H9 (cell line): Measurements from ENCODE around the gene FBXO42. TPM values are rescaled to one million over a fixed set of nuclear protein-coding genes. Genes with fewer than 3 reads are reported as not detected.
A peak's percentile ranks its signal among the peaks of the same experiment; 100 is the strongest.

Experiments used
- DNase-seq: peaks from one replicate; pipeline ENCODE4 v3.0.0-alpha.2; 2017
- H2AFZ ChIP-seq: one replicate; pipeline ENCODE4 v1.6.1; 2013; ENCODE audit warnings: mild to moderate bottlenecking, low read length, control low read depth, moderate library complexity
- H2AK5ac ChIP-seq: 2 replicates; pipeline ENCODE4 v1.6.1; 2013; ENCODE audit warnings: low read length, control low read depth, mixed read lengths; ENCODE audit not compliant: insufficient read length
- H2BK120ac ChIP-seq: one replicate; pipeline ENCODE4 v1.6.1; 2013; ENCODE audit warnings: low read depth, mild to moderate bottlenecking, low read length, control low read depth, inconsistent platforms; ENCODE audit not compliant: poor library complexity, severe bottlenecking
- H2BK12ac ChIP-seq: 2 replicates; pipeline ENCODE4 v1.6.1; 2013; ENCODE audit warnings: low read length, control low read depth, mixed read lengths, low read depth; ENCODE audit not compliant: insufficient read length
- H2BK15ac ChIP-seq: 2 replicates; pipeline ENCODE4 v1.6.1; 2013; ENCODE audit warnings: low read depth, low read length, control low read depth
- H2BK20ac ChIP-seq: one replicate; pipeline ENCODE4 v1.6.1; 2013; ENCODE audit warnings: low read depth, mild to moderate bottlenecking, low read length, control low read depth, inconsistent platforms; ENCODE audit not compliant: poor library complexity, severe bottlenecking
- H2BK5ac ChIP-seq: 2 replicates; pipeline ENCODE4 v1.6.1; 2013; ENCODE audit warnings: low read length, control low read depth, mixed read lengths; ENCODE audit not compliant: insufficient read length
- H3K14ac ChIP-seq: 2 replicates; pipeline ENCODE4 v1.6.1; 2013; ENCODE audit warnings: low read length, control low read depth; ENCODE audit not compliant: insufficient read depth
- H3K18ac ChIP-seq: 2 replicates; pipeline ENCODE4 v1.6.1; 2013; ENCODE audit warnings: low read depth, mild to moderate bottlenecking, mixed read lengths, low read length, control low read depth; ENCODE audit not compliant: insufficient read length
- H3K23ac ChIP-seq: 2 replicates; pipeline ENCODE4 v1.6.1; 2013; ENCODE audit warnings: low read length, control low read depth, mixed read lengths, low read depth; ENCODE audit not compliant: insufficient read length
- H3K23me2 ChIP-seq: 2 replicates; pipeline ENCODE4 v1.6.1; 2013; ENCODE audit warnings: low read depth, mild to moderate bottlenecking, mixed read lengths, low read length, control low read depth; ENCODE audit not compliant: insufficient read length, poor library complexity, severe bottlenecking
- H3K27ac ChIP-seq: 2 replicates; pipeline ENCODE4 v1.5.1; 2013; ENCODE audit warnings: low read length, control low read depth, mixed read lengths, low read depth; ENCODE audit not compliant: insufficient read length
- H3K27me3 ChIP-seq: 2 replicates; pipeline ENCODE4 v1.6.1; 2013; ENCODE audit warnings: low read length, control low read depth, inconsistent platforms; ENCODE audit not compliant: insufficient read depth
- H3K4ac ChIP-seq: 2 replicates; pipeline ENCODE4 v1.6.1; 2013; ENCODE audit warnings: low read depth, mild to moderate bottlenecking, control low read depth, inconsistent platforms, low read length, moderate library complexity
- H3K4me1 ChIP-seq: 2 replicates; pipeline ENCODE4 v1.6.1; 2013; ENCODE audit warnings: low read length, control low read depth, inconsistent platforms; ENCODE audit not compliant: insufficient read depth
- H3K4me2 ChIP-seq: 2 replicates; pipeline ENCODE4 v1.6.1; 2013; ENCODE audit warnings: low read length, control low read depth, mixed read lengths; ENCODE audit not compliant: insufficient read length, insufficient read depth
- H3K56ac ChIP-seq: 2 replicates; pipeline ENCODE4 v1.6.1; 2013; ENCODE audit warnings: low read depth, mild to moderate bottlenecking, mixed read lengths, low read length, control low read depth; ENCODE audit not compliant: insufficient read length
- H3K79me1 ChIP-seq: 2 replicates; pipeline ENCODE4 v1.6.1; 2013; ENCODE audit warnings: low read depth, mild to moderate bottlenecking, moderate library complexity, low read length, control low read depth, inconsistent platforms; ENCODE audit not compliant: insufficient read depth, poor library complexity, severe bottlenecking
- H3K79me2 ChIP-seq: 2 replicates; pipeline ENCODE4 v1.6.1; 2013; ENCODE audit warnings: low read length, control low read depth, inconsistent platforms; ENCODE audit not compliant: insufficient read depth
- H3K9ac ChIP-seq: 2 replicates; pipeline ENCODE4 v1.6.1; 2013; ENCODE audit warnings: low read length, control low read depth, mixed read lengths; ENCODE audit not compliant: insufficient read length; ENCODE audit errors: extremely low read depth
- H3K9me3 ChIP-seq: one replicate; pipeline ENCODE4 v1.6.1; 2013; ENCODE audit warnings: low read depth, low read length, inconsistent platforms; ENCODE audit not compliant: control insufficient read depth
- H3T11ph ChIP-seq: one replicate; pipeline ENCODE4 v1.6.1; 2013; ENCODE audit warnings: mild to moderate bottlenecking, low read length, control low read depth, inconsistent platforms
- H4K20me1 ChIP-seq: one replicate; pipeline ENCODE4 v1.6.1; 2013; ENCODE audit not compliant: control insufficient read depth, insufficient read length, insufficient read depth
- H4K5ac ChIP-seq: 2 replicates; pipeline ENCODE4 v1.6.1; 2013; ENCODE audit warnings: low read depth, mild to moderate bottlenecking, mixed read lengths, low read length, control low read depth; ENCODE audit not compliant: insufficient read length
- H4K8ac ChIP-seq: replicated peaks from 2 replicates; pipeline ENCODE4 v1.6.1; 2013; ENCODE audit warnings: low read length, control low read depth, mixed read lengths, low read depth; ENCODE audit not compliant: insufficient read length
- H4K91ac ChIP-seq: 2 replicates; pipeline ENCODE4 v1.6.1; 2013; ENCODE audit warnings: low read depth, mild to moderate bottlenecking, moderate library complexity, mixed read lengths, low read length, control low read depth; ENCODE audit not compliant: insufficient read length
- H3K27ac Mint-ChIP-seq, 3 experiments: 2 replicates in 2 of 3; 3 replicates in 1 of 3; pipeline ENCODE4 v1.8.0; 2020 to 2021; ENCODE audit warnings: mixed read lengths in 3 of 3, mild to moderate bottlenecking in 1 of 3, moderate library complexity in 1 of 3
- H3K27me3 Mint-ChIP-seq: 2 replicates; pipeline ENCODE4 v1.8.0; 2021; ENCODE audit warnings: low read depth, mild to moderate bottlenecking, moderate library complexity, mixed read lengths
- H3K36me3 Mint-ChIP-seq, 3 experiments: 2 replicates in 2 of 3; 3 replicates in 1 of 3; pipeline ENCODE4 v1.8.0; 2020 to 2021; ENCODE audit warnings: low read depth in 3 of 3, mixed read lengths in 3 of 3; ENCODE audit not compliant: insufficient read depth in 1 of 3
- H3K4me1 Mint-ChIP-seq, 2 experiments: 2 replicates each; pipeline ENCODE4 v1.8.0; 2020; ENCODE audit warnings: mixed read lengths in 2 of 2
- H3K4me3 Mint-ChIP-seq, 2 experiments: 2 replicates in 1 of 2; 3 replicates in 1 of 2; pipeline ENCODE4 v1.8.0; 2020 to 2021; ENCODE audit warnings: mild to moderate bottlenecking in 2 of 2, mixed read lengths in 2 of 2, moderate library complexity in 1 of 2
- H3K9me3 Mint-ChIP-seq, 2 experiments: 2 replicates in 1 of 2; 3 replicates in 1 of 2; pipeline ENCODE4 v1.8.0; 2020; ENCODE audit warnings: mild to moderate bottlenecking in 2 of 2, mixed read lengths in 2 of 2, moderate library complexity in 1 of 2
- CTCF ChIP-seq: fragments of 200-600 bp; sonication (generic); conservative IDR thresholded peaks from 3 replicates; pipeline ENCODE4 v1.8.0; 2021; ENCODE audit warnings: antibody characterized with exemption, mild to moderate bottlenecking
- WGBS: extraction: QIAGEN DNeasy Blood & Tissue Kit; methylation state at CpG from one replicate; pipeline ENCODE4 v1.1.7; 2013; ENCODE audit warnings: missing lambda C conversion rate, low lambda C conversion rate, mixed read lengths; ENCODE audit not compliant: insufficient read length; ENCODE audit errors: extremely low coverage; 5-methylcytosine and 5-hydroxymethylcytosine counted together
- total RNA-seq: library from RNA; stranded (reverse); gene quantifications from 2 replicates; pipeline ENCODE4 v1.2.1, GENCODE V29; 2021

FBXO42 gene
- total RNA-seq, 1 experiment from 2014 or later = 17.4 TPM

GRCh38 chr1:16237343-16237830 is 114.9 kb downstream of the FBXO42 start:
- Histone ChIP-seq H4K91ac (no peak overlapping the region), H3K14ac (no peak overlapping the region), H2BK12ac (no peak overlapping the region), H3K23me2 (peaks cover 6% of the 10 kb centered on the region), H2BK20ac (no peak overlapping the region), H3K56ac (no peak overlapping the region), H3K27ac (no peak overlapping the region), H3K4me1 (0 out of 2 replicates have a peak, but pooled peaks cover 5% of the 10 kb centered on the region), H3K4me2 (peak overlapping the region; percentile 83), H3K18ac (no peak overlapping the region), H4K20me1 (no peaks in the 10 kb centered on the region), H4K8ac (no peak overlapping the region), H2BK120ac (no peak overlapping the region), H3T11ph (no peak overlapping the region), H3K79me1 (no peaks in the 10 kb centered on the region), H2AFZ (no peak overlapping the region), H3K27me3 (no peaks in the 10 kb centered on the region), H4K5ac (no peak overlapping the region), H2BK15ac (no peak overlapping the region), H3K9ac (no peak overlapping the region), H3K23ac (no peak overlapping the region), H2AK5ac (no peak overlapping the region), H3K79me2 (no peaks in the 10 kb centered on the region), H2BK5ac (no peak overlapping the region), H3K9me3 (no peaks in the 10 kb centered on the region), H3K4ac (no peak overlapping the region)
- Mint-ChIP-seq H3K9me3 (no peaks in the 10 kb centered on the region; a peak in 2 of 5 replicates), H3K4me3 (peak overlapping the region; percentile 85 to 89), H3K4me1 (peaks cover 6 to 18% of the 10 kb centered on the region in 2 experiments), H3K36me3 (no peaks in the 10 kb centered on the region), H3K27ac (peak overlapping the region; percentile 70 to 92 (median 89); a peak in 5 of 7 replicates), H3K27me3 (peaks cover 5% of the 10 kb centered on the region)
- WGBS = no CpG with 5 or more reads among the region's 6 CpGs
- no peak for TF ChIP-seq CTCF
- DNase-seq = no peak
